ENCODE measurements around the gene SMURF1.

SMURF1 gene

GRCh38 chr7:99011706-99012404 is 132.1 kb downstream of the SMURF1 start:
- Histone ChIP-seq H3K9me3 (ENCODE audit: severe bottlenecking) (no peaks in the 10 kb centered on the region), H3K4me3 (ENCODE audit: low read depth, low read length) (no peak overlapping the region), H3K36me3 (peaks cover 92% of the 10 kb centered on the region), H3K27me3 (ENCODE audit: insufficient read depth, low read depth, severe bottlenecking) (no peaks in the 10 kb centered on the region), H3K27ac (no peak overlapping the region)
- DNase-seq: no peak
- no peak for TF ChIP-seq CTCF (IDR thresholded peaks at IDR 0.05; ENCODE audit: low read depth, low read length)

GRCh38 chr7:99011341-99011705 is 132.6 kb downstream of the SMURF1 start:
- peaks cover 92% of the 10 kb centered on the region for H3K36me3 ChIP-seq
- no peaks in the 10 kb centered on the region for H3K27me3 ChIP-seq (ENCODE audit: insufficient read depth, low read depth, severe bottlenecking)
- H3K4me3 ChIP-seq (ENCODE audit: low read depth, low read length): no peak overlapping the region
- no peak overlapping the region for H3K27ac ChIP-seq
- DNase-seq: no peak
- TF ChIP-seq CTCF (IDR thresholded peaks at IDR 0.05; ENCODE audit: low read depth, low read length): no peak
- H3K9me3 ChIP-seq (ENCODE audit: severe bottlenecking): no peaks in the 10 kb centered on the region

- Histone ChIP-seq H3K4me3 (ENCODE audit: low read depth, low read length) (no peak overlapping the region), H3K27me3 (ENCODE audit: insufficient read depth, low read depth, severe bottlenecking) (no peaks in the 10 kb centered on the region), H3K36me3 (peaks cover 93% of the 10 kb centered on the region), H3K27ac (no peak overlapping the region), H3K9me3 (ENCODE audit: severe bottlenecking) (no peaks in the 10 kb centered on the region)
- no peak for TF ChIP-seq CTCF (IDR thresholded peaks at IDR 0.05; ENCODE audit: low read depth, low read length)
- no peak for DNase-seq
Observed at GRCh38 chr7:99010281-99010680, 133.6 kb downstream of the SMURF1 start.

- no peaks in the 10 kb centered on the region for H3K9me3 ChIP-seq (ENCODE audit: severe bottlenecking)
- H3K27ac ChIP-seq: no peak overlapping the region
- H3K27me3 ChIP-seq (ENCODE audit: insufficient read depth, low read depth, severe bottlenecking): no peaks in the 10 kb centered on the region
- no peak for TF ChIP-seq CTCF (IDR thresholded peaks at IDR 0.05; ENCODE audit: low read depth, low read length)
- no peak for DNase-seq
- no peak overlapping the region for H3K4me3 ChIP-seq (ENCODE audit: low read depth, low read length)
- peaks cover 93% of the 10 kb centered on the region for H3K36me3 ChIP-seq
Observed at GRCh38 chr7:99008921-99009530, 134.9 kb downstream of the SMURF1 start.

GRCh38 chr7:99008181-99008631 is 135.7 kb downstream of the SMURF1 start:
- peaks cover 90% of the 10 kb centered on the region for H3K36me3 ChIP-seq
- no peaks in the 10 kb centered on the region for H3K9me3 ChIP-seq (ENCODE audit: severe bottlenecking)
- no peak overlapping the region for H3K27ac ChIP-seq
- TF ChIP-seq CTCF (IDR thresholded peaks at IDR 0.05; ENCODE audit: low read depth, low read length): no peak
- DNase-seq: no peak
- H3K27me3 ChIP-seq (ENCODE audit: insufficient read depth, low read depth, severe bottlenecking): no peaks in the 10 kb centered on the region
- H3K4me3 ChIP-seq (ENCODE audit: low read depth, low read length): no peak overlapping the region
